DND-41 (cell line): ENCODE results near the gene PANX2.
A peak's percentile ranks its signal among the peaks of the same experiment; 100 is the strongest.

Source experiments
- ATAC-seq: fragments of 200-7000 bp; cut with Tn5 transposase; 3 replicates; pipeline ENCODE4 v1.9.1; 2021; ENCODE audit warnings: low read depth; ENCODE audit not compliant: insufficient read depth
- DNase-seq: peaks from one replicate; pipeline ENCODE4 v3.0.0-alpha.2; 2020
- H2AFZ ChIP-seq: 2 replicates; pipeline ENCODE4 v1.6.0; 2012; ENCODE audit warnings: low read depth, low read length
- H3K27ac ChIP-seq: 2 replicates; pipeline ENCODE4 v1.5.1; 2012; ENCODE audit warnings: low read length, inconsistent platforms
- H3K27me3 ChIP-seq: fragments of 200-600 bp; sonication (generic); 2 replicates; pipeline ENCODE4 v1.6.0; 2012; ENCODE audit warnings: low read length, mild to moderate bottlenecking, inconsistent platforms; ENCODE audit not compliant: insufficient read depth, poor library complexity
- H3K36me3 ChIP-seq: 2 replicates; pipeline ENCODE4 v1.5.1; 2012; ENCODE audit warnings: low read length, inconsistent platforms; ENCODE audit not compliant: insufficient read depth
- H3K4me1 ChIP-seq: 2 replicates; pipeline ENCODE4 v1.5.1; 2012; ENCODE audit warnings: mild to moderate bottlenecking, low read length; ENCODE audit not compliant: insufficient read depth
- H3K4me2 ChIP-seq: 2 replicates; pipeline ENCODE4 v1.6.0; 2012; ENCODE audit warnings: mild to moderate bottlenecking, moderate library complexity, low read length, inconsistent platforms; ENCODE audit not compliant: insufficient read depth
- H3K4me3 ChIP-seq, 2 experiments: fragments of 200-600 bp in 1 of 2; shearing (Covaris generic) in 1 of 2; 2 replicates each; pipeline ENCODE4 v1.5.1; 2012 to 2016; ENCODE audit warnings: inconsistent platforms in 2 of 2, low read length in 2 of 2, mild to moderate bottlenecking in 2 of 2, low read depth in 1 of 2, moderate library complexity in 1 of 2
- H3K79me2 ChIP-seq: 2 replicates; pipeline ENCODE4 v1.6.0; 2012; ENCODE audit warnings: low read length, inconsistent platforms; ENCODE audit not compliant: insufficient read depth
- H3K9ac ChIP-seq: 2 replicates; pipeline ENCODE4 v1.6.0; 2012; ENCODE audit warnings: low read depth, mild to moderate bottlenecking, inconsistent platforms, low read length, moderate library complexity
- H3K9me3 ChIP-seq: 2 replicates; pipeline ENCODE4 v1.5.1; 2012; ENCODE audit warnings: low read length, moderate library complexity, mild to moderate bottlenecking, inconsistent platforms; ENCODE audit not compliant: insufficient read depth, severe bottlenecking
- H4K20me1 ChIP-seq: 2 replicates; pipeline ENCODE4 v1.6.0; 2012; ENCODE audit warnings: low read length; ENCODE audit not compliant: insufficient read depth
- EZH2 ChIP-seq: IDR thresholded peaks from 3 replicates; pipeline ENCODE4 v1.6.1; 2012; ENCODE audit warnings: borderline replicate concordance, low read depth, mild to moderate bottlenecking, moderate library complexity, low read length, inconsistent platforms; ENCODE audit not compliant: severe bottlenecking
- TF ChIP-seq, protein P1 (sequence below): IDR thresholded peaks from 2 replicates; pipeline ENCODE4 v1.5.1; 2012; ENCODE audit warnings: borderline replicate concordance, low read length, moderate library complexity, mild to moderate bottlenecking; ENCODE audit not compliant: poor library complexity, severe bottlenecking; ENCODE audit errors: extremely low read depth

The PANX2 gene

DNA sequence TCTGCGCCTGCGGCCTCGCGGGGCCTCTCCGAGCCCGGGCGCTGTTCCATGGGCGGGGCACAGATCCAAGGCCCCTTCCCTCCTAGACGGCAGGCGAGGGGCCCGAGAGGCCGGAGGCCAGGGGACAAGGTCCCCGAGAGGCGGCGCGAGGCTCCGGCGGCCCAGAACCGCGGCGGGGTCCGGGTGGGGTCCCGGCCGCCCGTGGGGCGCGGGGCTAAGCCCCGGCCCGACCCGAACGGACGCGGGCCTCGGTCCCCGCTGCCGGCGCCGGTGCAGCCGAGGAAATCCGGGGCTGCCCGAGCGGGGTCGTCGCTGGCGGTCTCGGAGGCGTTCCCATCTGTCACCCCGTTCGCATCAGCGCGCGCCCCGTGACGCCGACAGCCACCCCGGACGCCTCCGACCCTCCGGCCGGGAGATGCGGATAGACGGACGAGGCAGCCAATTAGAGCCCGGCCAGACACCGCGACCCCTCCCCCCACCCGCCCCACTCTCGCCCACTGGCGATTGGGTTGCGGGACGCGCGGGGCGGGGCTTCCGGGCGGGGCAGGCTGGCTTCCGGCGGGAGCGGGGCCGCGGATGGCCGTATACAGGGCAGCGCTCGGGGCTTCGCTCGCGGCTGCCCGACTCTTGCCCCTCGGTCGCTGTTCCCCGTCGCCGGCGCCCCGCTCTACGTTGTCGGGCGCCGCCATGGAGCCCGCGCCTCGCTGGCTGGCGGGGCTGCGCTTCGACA, 30.1 kb downstream of the PANX2 start, which contains the start of gene SELENOO:
Gene SELENOO, plus strand, starts transcription at position 551 of the 730 bp plus-strand sequence. Its CDS starts 26 bp downstream, at position 577.
- H3K36me3 ChIP-seq = peaks cover 50% of the 10 kb centered on the region
- peaks cover 43% of the 10 kb centered on the region; the same call in 1 of the 2 replicates for H4K20me1 ChIP-seq
- H2AFZ ChIP-seq = peak within 1 kb of the TSS; percentile 78
- H3K4me2 ChIP-seq = peak within 1 kb of the TSS; percentile 98
- peak within 1 kb of the TSS; percentile 50 to 71 for H3K4me3 ChIP-seq
- H3K9ac ChIP-seq = peak within 1 kb of the TSS; percentile 90
- peak within 1 kb of the TSS; percentile 68 for H3K27ac ChIP-seq
- ATAC-seq (peak; percentile 88), DNase-seq (peak; percentile 93)
- H3K27me3 ChIP-seq = no peaks in the 10 kb centered on the region
- peaks cover 33% of the 10 kb centered on the region for H3K79me2 ChIP-seq
- no peak for TF ChIP-seq EZH2
- TF ChIP-seq, protein P1, sequence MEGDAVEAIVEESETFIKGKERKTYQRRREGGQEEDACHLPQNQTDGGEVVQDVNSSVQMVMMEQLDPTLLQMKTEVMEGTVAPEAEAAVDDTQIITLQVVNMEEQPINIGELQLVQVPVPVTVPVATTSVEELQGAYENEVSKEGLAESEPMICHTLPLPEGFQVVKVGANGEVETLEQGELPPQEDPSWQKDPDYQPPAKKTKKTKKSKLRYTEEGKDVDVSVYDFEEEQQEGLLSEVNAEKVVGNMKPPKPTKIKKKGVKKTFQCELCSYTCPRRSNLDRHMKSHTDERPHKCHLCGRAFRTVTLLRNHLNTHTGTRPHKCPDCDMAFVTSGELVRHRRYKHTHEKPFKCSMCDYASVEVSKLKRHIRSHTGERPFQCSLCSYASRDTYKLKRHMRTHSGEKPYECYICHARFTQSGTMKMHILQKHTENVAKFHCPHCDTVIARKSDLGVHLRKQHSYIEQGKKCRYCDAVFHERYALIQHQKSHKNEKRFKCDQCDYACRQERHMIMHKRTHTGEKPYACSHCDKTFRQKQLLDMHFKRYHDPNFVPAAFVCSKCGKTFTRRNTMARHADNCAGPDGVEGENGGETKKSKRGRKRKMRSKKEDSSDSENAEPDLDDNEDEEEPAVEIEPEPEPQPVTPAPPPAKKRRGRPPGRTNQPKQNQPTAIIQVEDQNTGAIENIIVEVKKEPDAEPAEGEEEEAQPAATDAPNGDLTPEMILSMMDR = no peak
- H3K4me1 ChIP-seq = peaks cover 34% of the 10 kb centered on the region
- H3K9me3 ChIP-seq = no peaks in the 10 kb centered on the region

DNA sequence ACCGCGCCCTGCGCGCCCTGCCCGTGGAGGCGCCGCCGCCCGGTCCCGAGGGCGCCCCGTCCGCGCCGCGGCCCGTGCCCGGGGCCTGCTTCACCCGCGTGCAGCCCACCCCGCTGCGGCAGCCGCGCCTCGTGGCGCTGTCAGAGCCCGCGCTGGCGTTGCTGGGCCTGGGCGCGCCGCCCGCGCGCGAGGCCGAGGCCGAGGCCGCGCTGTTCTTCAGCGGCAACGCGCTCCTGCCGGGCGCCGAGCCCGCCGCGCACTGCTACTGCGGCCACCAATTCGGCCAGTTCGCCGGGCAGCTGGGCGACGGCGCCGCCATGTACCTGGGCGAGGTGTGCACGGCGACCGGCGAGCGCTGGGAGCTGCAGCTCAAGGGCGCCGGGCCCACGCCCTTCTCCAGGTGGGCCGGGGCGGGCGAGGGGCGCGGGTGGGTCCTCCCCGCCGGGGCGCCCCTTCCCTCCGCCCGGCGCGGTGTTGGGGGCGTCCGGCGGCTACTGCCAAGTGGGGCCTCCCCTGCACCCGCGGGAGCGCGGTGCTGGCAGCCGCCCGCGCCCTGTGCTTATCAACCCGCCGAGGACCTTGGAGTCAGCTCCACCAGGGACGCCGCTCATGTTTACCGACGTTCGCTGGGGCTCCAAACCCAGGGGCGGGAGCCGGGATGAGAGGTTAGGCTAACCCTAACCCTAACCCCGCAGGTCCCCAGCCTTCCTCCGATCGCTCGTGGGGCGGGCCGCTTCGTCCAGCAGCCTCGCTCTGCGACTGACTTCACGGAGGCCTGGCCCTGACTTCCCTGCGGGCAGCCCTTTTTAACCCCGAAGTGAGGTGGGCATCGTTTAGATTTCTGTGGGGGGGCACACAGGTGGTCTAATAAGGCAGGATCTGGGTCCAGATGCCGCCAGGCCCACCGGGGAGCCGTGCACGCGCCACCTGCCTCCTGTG, 30.9 kb downstream of the PANX2 start:
- TF ChIP-seq, protein P1 = no peak
- TF ChIP-seq EZH2 = no peak
- Histone ChIP-seq H3K4me3 (peak overlapping the region; percentile 50 to 71), H3K27ac (peak overlapping the region; percentile 53), H3K4me2 (peak overlapping the region; percentile 98), H3K79me2 (peaks cover 34% of the 10 kb centered on the region), H3K4me1 (peaks cover 34% of the 10 kb centered on the region), H3K36me3 (peaks cover 50% of the 10 kb centered on the region), H3K27me3 (no peaks in the 10 kb centered on the region), H4K20me1 (peaks cover 43% of the 10 kb centered on the region), H2AFZ (peak overlapping the region; percentile 78), H3K9ac (peak overlapping the region; percentile 90), H3K9me3 (no peaks in the 10 kb centered on the region)
- DNase-seq = peak; percentile 35
- peak; percentile 14 for ATAC-seq

DNA sequence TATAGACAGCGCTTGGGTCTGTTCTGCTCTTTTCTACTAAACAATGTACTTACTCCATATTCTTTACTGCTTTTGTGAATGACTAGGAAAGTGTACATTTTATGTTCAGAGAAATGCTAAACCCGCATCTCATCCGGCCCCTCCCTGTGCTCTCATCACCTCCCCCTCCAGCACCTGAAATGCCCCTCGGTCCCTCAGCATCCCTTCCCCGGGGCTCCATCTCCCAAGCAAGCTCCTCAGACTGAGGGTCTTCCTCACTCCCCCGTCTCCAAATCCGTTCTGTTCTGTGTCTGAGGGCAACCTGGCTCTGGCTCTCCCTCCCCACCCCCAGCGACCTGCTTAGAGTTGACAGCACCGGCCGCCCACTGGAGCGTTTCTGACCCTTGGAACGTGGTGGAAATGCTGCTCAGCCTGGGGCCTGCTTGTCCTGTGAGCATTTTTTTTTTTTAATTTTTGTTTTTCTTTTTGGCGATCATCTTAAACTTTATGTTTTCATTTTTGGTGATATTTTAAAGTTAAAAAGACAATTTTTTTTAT, 31.7 kb downstream of the PANX2 start:
- peaks cover 52% of the 10 kb centered on the region for H3K36me3 ChIP-seq
- peak overlapping the region; percentile 98 for H3K4me2 ChIP-seq
- H4K20me1 ChIP-seq = peaks cover 44% of the 10 kb centered on the region
- DNase-seq (no peak), ATAC-seq (no peak)
- peaks cover 37% of the 10 kb centered on the region for H3K79me2 ChIP-seq
- peak overlapping the region; percentile 53; the same call in 1 of the 2 replicates for H3K27ac ChIP-seq
- peak overlapping the region; percentile 35 to 71; a peak in 3 of 4 replicates for H3K4me3 ChIP-seq
- no peaks in the 10 kb centered on the region for H3K27me3 ChIP-seq
- no peak overlapping the region for H2AFZ ChIP-seq
- H3K4me1 ChIP-seq = peaks cover 34% of the 10 kb centered on the region
- H3K9ac ChIP-seq = peak overlapping the region; percentile 90
- TF ChIP-seq, protein P1 = peak; percentile 13
- no peak for TF ChIP-seq EZH2
- no peaks in the 10 kb centered on the region for H3K9me3 ChIP-seq
